GM18519 (cell line): ENCODE results near the gene SORCS3.

ENCODE experiments used
- ATAC-seq: cut with Tn5 transposase; IDR thresholded peaks from one replicate; pipeline ENCODE4 v1.9.1; 2021; ENCODE audit warnings: mild to moderate bottlenecking, moderate library complexity; ENCODE audit not compliant: unreplicated experiment, low FRiP score

Gene SORCS3

DNA sequence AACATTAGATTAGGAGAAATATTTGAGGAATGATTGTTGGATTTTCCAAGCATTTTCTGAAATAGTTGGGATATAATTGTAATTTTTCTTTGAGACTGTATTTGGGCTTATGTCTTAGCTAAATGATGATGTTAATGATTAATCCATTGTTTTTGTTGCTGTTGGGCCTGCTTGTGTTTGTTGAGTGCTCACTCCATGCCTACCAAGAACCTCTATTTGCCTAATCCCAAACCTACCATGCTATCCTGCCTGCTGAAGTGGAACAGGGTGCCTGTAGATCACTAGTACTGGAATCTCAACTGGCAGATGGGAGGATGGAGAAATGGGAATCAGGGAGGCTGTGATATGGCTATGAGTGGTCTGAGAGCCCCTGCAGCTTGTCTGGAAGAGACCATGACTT, 565.5 kb downstream of the SORCS3 start:
- ATAC-seq: no peak

DNA sequence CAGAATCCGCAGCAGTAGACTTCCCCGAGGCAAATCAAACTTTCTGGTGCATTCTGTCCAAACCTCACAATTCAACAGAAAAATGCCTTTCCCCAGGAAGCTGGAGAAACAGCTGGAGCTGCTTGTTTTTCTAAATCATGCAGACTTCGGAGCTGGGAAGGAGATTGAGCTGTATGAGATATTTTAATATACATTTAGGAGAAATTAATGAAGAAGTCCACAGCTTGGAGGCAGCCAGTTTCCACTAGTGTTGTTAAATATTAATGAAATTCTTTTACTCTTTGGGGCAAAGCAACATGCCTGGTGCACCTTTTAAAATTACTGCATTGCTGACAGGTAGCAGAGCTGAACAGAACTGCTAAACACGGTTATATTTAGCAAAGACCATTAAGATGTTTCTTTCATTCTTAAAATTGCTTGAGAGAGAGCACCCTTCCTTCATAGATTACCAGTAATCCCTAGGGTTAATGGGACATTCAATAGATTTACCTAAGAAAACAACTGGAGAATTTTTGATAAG, 566.4 kb downstream of the SORCS3 start:
- no peak for ATAC-seq

DNA sequence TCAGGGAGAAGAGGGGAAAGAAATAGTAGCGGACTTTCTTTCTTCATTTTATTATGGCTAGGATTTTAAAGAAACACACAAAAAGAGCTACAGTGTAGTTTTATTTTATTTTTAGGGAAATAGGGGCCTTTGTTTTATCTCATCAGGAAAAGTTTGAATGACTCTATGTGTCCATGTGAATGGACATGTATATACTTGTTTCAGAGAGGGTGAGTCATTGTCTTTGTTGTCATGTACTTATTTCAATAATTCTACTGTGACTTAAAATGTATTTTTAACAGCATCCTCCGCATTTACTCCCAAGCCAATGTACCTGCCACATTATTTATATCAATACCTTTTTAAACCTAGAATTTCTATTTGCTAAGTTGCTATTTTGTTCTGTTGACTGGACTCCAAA, 569.5 kb downstream of the SORCS3 start:
- no peak for ATAC-seq

DNA sequence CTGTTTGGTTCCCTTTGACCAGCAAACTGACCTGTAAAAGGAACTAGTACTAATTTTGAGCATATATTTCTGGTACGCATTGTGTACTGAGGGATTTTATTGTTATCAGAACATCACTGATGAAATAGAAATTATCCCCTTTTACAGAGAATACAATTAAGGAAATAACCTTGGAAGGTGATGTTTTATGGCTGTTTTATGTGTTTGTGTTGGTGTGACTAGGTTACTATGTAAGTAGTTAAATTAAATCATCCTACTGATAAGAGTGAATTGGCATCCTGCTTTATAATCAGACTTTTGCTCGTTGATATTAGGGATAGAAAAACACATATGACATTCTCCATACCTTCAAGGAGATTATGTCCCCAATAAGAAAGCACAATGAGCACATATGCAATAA, 596.6 kb downstream of the SORCS3 start:
- no peak for ATAC-seq

DNA sequence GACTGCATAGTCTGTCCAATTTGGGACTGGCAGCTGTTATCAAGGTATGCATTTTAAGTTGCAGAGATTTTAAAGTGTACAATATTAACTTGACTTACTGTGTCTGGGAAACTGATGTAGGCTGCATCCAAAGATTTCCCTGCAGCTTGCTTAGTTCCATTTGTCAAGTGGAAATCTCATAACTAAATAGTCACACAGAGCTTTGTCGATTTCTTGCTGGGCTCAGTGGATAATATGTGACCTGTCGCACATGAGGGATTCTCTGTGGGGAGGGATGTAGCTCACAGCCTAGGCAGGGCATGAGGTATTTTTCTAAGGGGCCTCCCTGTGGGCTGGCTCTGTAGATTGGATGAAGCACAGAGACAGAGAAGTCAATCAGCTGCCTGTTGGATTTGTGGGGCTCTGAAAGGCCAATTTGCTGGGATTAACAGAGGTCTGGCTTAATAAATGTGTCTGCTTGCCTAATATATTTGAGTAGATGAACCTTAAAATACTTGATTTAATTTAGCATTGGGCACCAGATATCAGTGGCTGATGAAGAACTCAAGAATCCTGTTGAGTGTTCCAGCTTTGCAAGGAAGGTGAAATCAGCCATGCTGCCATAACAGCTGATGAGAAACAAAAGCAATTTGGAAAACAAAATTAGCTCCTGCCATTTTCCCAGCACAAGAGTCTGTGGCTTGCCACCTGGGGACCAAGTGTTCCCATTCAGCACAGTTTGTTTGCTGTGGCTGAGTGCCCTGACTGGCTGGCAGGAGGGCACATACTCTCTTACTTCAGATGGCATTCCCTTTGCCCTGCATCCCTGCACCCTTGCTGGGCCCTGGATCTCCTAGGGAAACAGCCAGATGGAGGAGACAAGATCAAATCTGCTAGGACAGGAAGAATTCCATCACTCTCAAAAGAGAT, 598.5 kb downstream of the SORCS3 start:
- no peak for ATAC-seq

DNA sequence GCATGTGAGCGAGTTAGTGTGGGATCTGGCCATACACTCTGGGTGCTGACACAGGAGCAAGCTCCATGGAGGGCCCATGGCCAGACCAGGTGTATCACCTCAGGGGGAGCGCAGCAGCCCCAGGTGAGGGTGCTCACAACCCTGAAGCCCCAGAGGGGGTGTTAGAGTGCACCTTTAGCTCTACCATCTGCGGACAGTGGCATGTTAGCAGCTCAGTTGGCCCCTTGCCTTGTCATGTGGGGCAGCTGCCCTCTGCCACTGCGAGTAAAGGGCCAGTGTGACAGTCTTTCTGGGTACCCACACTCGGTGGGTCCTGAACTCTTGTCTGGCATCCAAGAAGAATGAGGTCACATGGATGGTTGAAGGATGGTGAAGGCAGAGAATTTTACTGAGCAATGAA, 600.2 kb downstream of the SORCS3 start:
- ATAC-seq: no peak

DNA sequence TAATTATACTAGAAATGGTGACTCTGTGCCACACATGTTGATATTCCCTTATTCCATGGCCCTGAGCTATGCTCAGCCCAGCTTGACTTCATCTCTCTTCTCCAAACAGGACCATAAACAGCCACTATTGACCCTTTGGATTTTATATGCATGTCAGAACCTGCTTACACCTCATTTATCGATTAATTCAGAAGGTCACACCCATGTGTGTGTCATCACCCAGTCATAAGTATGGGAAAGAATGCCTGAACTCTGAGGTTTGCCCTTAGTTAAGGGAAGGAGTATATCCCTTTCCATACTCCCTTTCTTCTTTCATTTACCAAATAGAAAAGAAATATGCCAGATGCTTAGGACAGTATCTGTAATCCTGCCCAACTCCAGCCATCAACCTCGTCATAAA, 602.3 kb downstream of the SORCS3 start:
- no peak for ATAC-seq

DNA sequence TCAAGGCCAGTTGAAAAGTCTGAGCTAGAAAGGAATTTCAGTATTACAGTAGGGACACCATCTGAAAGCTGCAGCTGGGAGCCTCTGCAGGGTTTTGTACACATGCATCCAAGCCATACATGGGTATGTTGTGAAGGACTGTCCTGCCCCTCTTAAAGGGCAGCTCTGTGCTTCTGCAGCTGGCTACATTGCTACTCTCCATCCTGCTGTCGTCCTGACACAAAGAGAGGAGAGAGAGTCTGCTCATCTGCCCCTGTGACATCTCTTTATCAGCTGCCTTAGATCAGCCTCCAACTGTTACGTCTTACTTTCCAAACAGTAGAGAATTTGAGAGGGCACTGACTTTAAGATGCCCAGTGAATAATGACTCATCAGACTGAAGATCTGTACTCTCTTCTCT, 602.7 kb downstream of the SORCS3 start:
- ATAC-seq: no peak

DNA sequence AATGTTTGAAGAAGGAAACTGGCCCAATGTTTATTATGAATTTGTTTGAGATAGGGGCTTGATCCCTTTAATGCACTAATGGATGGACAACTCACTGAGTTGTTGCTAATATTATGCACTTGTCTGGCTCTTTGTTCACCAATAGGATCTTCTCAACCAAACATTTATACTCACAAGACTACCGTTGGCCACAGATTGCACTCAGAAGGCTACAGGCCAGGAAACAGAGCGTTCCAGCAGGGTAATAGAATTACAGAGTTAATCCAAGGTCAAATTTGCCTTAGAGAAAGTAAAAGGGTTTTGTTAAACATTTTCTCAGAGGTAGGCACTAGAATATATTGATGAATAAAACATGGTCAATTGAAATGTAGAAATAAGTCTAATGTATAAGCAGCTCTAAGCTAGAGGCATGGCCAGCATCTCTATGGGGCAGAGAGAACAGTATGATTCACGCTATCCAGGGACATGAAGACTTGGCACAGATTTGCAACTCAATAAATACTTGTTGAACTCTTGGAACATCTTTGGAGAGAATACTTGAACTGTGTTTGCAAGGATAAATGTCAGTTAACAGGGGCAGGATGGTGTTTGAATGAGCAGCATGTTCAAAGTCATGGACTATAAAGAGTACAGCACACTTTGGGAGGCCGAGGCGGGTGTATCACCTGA, 606.9 kb downstream of the SORCS3 start:
- ATAC-seq: no peak

DNA sequence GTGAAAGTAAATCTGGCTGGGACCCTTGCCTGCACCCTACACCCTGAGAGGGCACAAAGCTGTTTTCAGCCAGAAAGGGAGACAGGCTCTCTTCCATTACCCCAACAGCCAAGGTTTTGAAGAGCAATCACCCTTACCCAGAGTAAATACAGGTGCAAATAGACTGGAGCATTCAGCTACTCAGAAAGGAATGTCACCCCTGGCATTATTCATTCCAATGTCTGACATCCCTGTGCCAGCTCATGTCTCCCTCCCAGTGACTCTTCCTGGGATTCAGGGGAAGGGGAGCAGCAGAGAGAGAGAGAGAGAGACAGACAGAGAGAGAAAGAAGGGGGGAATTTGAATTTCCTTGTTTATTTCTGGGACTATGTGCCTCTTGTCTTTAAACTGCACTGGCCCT, 611.8 kb downstream of the SORCS3 start:
- no peak for ATAC-seq

DNA sequence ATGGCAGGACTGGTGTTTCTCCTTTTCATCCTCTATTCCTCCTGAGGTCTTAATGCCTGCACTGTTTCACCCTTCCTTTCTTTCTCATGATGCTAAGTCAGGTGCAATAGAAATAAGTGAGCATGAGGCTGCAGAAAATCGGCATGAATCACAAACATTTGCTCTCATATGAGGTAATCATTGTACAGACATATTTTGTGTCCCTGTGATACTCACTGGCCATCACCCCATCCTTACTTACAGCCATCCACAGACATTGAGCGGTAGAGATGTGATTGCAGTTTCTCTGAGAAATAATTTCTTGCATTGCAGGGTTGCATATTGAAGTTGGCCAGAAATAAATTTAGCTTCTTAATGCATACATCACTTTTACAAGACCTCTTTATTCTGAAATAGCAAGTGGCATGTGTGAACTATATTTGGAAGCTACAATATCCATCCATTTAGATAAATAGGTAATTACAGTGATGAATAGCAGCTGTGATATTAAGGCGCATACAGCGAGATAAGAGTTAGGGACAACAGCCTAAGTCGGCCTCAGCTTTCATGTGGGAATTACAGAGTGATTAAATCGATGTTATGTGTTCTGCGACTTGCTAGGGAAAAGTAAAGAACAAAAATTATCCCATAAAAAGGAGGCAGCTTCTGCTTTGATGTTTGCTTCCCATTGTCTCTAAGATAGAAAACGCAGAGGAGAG, 612.6 kb downstream of the SORCS3 start:
- ATAC-seq: no peak

DNA sequence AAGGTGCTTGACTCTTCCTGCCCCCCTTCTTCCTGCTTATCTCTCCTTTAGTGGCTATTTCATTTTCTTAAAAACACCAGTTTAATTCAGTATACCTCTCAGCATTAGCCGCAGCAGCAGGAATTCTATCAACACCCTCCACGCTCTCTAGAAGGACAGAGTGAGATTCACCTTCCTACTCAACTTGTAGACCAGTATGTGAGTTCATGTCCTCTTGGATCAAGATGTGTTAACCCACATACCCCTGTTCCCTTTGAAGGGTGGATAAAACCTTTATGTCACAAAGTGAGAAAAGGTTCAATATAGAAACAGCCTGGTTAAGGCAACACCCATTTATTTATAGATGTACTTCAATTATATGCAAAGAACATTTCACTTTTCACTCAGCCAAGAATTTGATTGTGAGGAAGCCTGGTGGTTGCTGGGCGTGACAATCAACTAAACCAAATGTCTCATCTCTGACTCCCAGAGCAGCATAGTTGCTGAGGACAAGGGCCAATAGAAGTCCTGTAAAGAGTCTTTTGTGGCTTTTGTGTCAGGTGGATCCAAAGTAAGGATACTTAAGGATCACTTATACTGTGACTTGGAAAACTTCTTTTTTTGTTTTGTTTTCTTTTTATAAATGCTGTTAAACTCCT, 617.1 kb downstream of the SORCS3 start:
- ATAC-seq: no peak

DNA sequence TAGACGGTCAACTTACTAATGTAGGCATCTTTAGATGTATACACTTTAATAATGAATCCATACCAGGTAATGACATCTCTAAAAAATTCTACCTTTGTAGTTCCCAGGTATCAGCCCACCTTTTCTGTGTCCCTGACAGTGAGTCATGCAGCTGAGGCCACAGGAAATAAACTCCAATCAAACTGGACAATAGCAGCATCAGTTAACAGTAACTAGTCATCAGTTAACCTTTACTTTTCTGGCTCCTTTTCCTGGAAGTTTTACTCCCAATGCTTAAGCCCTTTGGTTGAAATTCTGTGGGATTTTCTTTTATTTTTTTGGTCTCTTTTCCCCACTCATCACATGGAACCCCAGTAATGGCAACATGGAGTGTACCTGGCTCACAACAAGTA, 617.6 kb downstream of the SORCS3 start:
- no peak for ATAC-seq

DNA sequence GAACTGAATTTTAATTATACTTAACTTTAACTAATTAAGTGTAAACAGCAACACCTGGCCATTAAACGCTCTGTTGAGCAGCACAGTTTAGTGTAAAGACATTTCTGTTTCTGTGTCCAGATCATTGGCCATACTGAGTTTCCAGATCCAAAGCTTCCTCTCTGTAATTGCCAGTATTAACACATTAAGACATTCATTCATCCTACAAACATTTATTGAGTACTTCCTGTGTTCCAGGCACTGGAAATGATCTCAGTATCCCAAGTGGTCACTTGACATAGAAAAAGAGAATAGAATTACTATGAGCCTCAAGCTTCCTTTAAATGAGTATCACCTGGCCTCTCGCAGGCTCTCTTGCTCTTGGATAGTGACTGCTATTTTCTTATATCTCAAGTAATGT, 618.1 kb downstream of the SORCS3 start:
- no peak for ATAC-seq

DNA sequence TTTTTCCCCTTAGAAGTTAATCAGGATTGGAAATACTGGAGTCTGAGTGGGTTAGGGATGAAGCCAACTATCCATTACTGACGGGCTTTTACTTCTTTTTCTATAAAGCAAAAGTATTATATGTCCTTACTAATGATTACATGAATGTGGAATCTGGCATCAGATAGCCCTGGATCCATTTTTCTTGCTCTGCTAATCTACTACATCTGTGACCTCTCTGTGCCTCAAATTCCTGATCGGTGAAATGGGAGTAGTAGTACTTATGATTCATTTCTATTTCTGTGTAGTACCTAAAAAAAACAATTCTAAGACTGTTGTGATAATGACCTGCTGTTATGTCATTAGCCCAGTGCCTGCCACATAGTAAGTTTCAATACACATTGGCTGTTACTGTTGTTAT, 621.6 kb downstream of the SORCS3 start:
- no peak for ATAC-seq

DNA sequence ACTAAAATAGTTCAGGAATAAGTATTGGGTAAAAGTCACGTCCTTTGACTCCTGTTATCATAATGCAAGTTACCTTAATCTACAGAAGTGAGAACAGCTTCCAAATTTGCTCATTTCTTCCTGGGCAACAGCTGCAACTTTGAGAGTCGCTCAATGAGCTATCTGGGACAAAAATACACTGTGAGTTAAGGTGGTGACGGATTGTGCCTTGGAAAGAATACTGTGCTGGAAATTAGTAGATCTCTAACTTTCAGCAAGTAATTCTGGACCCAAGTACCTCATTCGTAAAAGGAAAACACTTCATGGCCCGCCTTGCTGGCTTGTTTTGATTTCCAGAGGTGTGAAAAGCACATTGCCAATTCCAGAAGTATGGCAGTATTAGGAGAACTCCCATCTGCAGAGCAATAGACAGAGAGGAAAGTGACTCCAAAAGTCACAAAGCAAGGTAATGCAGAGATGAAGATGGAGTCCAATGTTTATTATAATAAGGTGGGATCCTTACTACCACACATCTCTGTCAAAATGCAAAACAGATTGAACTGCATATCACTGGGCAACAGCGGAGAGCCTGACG, 626.0 kb downstream of the SORCS3 start:
- no peak for ATAC-seq

DNA sequence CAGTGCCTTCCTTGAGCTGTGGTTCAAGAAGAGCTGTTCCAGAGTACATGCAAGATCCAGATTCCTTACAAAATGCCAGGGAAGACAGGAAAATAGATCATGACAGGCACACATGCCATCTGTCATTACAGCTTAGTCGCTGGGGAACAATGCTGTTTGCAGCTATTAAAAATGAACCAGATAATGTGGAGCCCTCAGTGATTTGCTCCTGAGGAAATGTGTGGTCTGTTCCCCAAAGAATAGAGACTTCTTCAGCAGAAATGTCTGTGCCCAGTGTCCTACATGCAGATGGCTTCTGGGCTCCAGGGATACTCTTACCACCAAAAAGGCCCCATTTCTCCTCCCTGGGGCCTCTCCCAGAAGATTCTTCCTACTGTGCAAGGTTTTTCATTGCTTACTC, 627.9 kb downstream of the SORCS3 start:
- no peak for ATAC-seq

DNA sequence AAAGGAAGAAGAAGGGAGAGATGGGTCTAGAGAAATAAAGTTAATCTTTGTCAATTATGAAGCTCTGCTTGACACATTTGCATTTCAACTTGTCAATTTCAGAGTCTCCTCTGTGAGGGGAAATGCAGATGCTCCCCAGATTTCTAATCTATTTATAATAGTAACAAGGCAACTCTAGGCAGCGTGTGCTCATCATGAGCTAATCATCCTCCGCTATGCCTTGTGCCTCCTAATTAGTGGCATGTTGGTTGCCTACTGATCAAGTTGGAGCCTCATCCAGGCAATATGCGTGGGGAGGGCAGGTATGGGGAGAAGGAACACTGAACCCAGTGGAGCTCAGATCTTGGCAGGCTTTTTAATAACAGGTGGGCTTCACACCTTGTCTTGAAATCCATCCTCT, 628.6 kb downstream of the SORCS3 start:
- no peak for ATAC-seq

DNA sequence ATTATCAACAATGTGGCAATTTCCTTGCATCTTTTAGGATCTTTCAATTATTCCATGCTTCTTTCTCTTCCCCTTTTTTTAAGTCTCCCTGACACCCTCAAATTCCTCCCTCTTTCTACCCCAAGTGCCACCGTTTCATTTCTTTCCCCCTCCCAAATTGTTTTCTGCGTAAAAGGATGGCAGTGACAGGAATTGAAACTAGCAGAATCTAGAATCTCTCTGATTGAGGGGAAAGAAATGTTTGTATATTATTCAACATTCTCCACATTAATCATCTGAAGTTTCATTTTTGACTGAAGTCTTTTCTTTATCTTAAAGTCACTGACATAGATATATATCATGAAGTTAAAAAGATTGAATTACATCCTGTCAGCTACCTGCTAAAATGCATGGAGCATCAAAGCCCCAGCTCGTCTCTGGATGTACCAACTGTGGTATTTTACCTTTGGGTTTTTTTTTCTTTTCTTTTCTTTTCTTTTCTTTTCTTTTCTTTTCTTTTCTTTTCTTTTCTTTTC, 633.5 kb downstream of the SORCS3 start:
- ATAC-seq: no peak

DNA sequence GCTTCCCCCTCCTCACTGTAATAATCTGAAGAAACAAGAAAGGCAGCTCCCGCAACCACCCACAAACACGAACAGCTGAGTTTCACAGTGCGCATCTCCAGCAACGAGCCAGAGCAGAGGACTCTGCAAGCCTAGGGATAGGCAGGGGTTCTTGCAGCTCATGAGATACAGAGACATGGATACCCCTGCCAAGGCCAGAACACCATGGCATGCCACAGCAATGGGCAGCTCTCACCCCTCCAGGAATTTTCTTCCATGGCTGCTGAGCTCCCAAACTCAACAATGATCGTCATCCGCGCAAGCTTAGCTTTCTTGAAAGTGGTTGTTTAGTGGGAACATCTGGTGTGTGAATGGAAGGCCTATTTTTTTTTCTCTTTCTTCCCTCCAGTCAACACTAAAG, 637.3 kb downstream of the SORCS3 start:
- no peak for ATAC-seq
